GM19455 (cell line): ENCODE data around the gene STPG1.

Experiments
- ATAC-seq: cut with Tn5 transposase; IDR thresholded peaks from one replicate; pipeline ENCODE4 v1.9.1; 2021; ENCODE audit not compliant: unreplicated experiment

Gene STPG1

GRCh38 chr1:24344090-24344742 lies 69.4 kb downstream of the STPG1 start:
- no peak for ATAC-seq

GRCh38 chr1:24343412-24344089 lies 70.0 kb downstream of the STPG1 start:
- no peak for ATAC-seq

- ATAC-seq = no peak
These were observed 72.3 kb downstream of the STPG1 start for GRCh38 chr1:24341260-24341659.

DNA sequence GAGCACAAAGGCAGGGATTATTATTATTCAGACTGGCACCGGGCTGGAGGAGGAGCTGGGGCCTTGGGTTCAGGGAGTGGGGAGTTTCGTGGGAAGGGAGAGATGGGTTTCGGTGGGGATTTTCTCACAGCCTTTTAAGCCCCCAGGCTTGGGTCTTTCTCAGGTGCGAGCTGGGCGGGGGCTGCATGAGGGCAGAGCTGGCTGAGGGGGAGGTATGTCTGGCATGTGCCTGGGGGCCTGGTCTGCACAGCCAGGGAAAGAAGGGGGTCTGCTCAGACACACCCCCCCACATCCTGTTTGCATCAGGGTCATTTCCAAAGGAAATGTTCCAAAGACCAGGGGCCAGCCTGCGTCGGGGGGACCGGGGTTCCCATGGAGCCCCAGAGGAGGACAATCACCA lies 72.8 kb downstream of the STPG1 start:
- no peak for ATAC-seq

GRCh38 chr1:24339996-24340395 lies 73.6 kb downstream of the STPG1 start:
- no peak for ATAC-seq

GRCh38 chr1:24338447-24338846 lies 75.1 kb downstream of the STPG1 start:
- ATAC-seq = no peak

- no peak for ATAC-seq
These were observed 76.1 kb downstream of the STPG1 start for GRCh38 chr1:24337455-24337854.

GRCh38 chr1:24336075-24336474 lies 77.5 kb downstream of the STPG1 start:
- ATAC-seq = no peak

GRCh38 chr1:24331961-24332673 lies 81.5 kb downstream of the STPG1 start:
- no peak for ATAC-seq

DNA sequence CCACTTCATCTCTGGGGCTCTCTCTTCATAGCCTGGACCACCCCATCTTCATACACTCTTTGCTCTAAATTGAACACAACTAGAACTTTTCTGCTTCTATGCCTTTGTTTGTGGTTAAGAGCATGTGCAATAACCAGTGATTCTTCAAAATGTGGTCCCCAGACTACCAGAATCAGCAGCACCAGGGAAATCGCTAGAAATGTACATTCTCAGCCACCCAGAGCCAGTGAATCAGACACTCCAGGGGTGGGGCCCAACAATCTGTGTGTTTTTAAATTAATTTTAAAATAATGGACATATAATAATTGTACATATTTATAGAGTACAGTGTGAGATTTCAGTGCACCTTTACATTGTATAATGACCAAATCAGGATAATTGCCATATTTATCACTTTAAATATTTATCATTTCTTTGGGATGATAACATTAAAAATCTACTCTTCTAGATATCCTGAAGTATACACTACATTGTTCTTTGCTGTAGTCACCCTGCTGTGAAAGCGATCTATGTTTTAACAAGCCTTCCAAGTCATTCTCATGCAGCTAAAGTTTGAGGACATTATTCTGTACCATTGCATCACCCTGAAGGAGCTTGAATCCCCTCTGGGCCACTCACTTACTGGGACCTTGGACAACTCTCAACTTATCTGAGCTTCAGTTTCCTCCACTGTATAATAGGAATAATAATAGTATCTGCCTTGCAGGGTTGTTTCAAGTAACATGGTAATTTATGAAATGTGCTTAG lies 83.6 kb downstream of the STPG1 start:
- ATAC-seq = no peak

DNA sequence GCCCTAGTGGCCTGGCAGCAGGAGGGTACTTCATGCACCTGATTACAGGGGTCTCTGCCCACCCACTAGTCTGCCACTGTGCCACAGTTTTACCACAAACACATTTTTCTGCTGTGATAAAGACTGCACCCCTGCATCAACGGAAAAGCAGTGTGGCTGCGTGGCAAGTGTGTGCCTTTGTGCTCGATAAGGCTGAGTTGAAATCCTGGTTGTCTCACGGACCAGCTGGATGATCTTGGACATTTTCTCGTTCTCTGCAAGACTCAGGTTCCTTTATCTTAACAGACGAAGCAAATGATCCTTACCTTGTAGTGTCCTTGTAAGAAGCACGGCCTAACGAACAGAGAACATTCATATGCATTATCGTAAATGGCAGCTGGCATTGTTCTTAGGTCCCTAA lies 84.3 kb downstream of the STPG1 start:
- no peak for ATAC-seq

GRCh38 chr1:24327891-24328290 lies 85.7 kb downstream of the STPG1 start:
- ATAC-seq = no peak

- ATAC-seq = no peak
These were observed 86.1 kb downstream of the STPG1 start for GRCh38 chr1:24327486-24327885.

DNA sequence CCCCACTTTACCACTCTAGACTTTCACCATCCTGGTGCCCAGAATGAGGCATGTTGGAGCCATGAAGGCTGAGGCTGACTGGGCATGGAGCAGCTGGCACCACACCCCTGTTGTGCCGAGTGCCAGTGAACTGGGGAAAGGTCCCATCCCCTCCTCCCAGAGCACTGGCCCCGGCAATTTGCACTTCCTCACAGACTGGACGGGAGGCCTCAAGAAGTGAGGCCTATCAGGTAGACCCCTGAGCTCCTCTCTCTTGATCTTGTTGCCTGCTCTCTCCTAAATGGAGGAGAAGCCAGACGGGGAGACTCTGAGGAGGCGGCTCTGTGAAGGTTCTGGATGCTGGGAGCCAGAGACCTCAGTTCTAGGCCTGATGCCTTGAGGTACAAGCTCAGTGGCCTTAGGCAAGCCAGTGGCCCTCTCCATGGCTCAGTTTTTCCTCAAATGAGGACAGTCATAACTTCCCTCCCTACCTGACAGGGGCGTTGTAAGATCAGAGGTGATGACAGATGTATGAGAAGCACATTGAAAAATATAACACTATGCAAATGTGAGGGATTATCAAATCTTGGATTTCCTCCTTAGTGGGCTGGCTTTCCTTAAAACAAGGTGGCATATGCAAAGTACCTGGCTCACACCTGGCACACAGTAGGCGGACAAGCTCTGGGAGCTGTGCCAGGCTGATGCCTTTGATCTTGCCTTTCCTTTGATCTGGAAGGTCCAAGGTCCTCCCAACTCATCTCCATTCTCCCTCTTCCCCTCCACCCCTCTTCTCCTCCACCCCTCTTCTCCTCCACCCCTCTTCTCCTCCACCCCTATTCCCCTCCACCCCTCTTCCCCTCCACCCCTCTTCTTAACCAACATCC lies 87.8 kb downstream of the STPG1 start:
- ATAC-seq = no peak

- no peak for ATAC-seq
These were observed 88.7 kb downstream of the STPG1 start for GRCh38 chr1:24324903-24325302.

DNA sequence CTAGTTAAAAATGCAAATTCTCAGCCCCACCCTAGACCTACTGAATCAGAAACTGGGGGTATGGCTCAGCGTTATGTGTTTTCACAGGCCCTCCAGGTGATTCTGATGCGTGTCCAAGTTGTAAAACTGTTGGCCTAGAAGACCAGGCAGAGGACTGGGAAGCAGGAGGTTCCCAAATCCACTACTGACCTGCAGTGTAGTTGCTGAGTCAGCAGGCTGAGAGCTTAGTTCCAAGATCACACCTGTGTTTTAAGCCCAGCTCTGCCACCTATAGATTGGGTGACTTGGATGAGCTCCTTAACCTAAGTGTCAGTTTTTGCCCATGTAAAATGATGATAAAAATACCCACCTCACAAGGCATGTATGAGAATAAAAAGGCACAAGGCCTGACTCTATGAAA lies 90.3 kb downstream of the STPG1 start:
- ATAC-seq = no peak

DNA sequence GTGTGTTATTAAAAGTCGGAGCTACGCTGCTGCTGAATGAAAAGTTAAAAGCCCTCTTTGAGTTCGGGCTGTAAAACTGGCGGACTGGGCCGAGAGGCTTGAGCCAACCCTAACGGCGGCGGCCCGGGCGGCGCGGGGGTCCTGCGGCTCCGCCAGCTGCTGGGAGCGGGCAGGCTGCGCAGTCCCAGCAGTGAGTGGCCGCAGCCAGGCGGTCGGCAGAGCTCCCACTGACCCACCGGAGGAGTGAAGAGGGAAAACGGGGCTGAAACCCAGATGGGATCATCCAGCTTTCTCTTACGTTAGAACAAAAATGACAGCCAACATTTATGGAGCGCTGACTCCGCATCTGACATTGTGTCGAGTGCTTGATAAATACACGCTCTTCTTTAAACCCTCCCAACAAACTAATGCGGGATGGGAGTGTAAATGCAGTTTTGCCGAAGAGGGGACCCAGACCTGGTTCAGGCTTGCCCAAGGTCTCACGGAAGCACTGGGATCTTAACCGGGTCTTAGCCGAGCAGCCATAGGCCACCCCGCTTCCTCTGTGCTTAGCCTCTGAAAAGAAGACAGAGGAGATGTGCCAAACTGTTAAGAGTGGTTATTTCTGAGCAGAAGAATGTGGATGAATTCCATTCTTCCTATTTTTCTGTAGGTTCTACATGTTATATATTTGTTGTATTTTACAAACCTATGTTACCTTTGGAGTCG lies 91.0 kb downstream of the STPG1 start:
- no peak for ATAC-seq

DNA sequence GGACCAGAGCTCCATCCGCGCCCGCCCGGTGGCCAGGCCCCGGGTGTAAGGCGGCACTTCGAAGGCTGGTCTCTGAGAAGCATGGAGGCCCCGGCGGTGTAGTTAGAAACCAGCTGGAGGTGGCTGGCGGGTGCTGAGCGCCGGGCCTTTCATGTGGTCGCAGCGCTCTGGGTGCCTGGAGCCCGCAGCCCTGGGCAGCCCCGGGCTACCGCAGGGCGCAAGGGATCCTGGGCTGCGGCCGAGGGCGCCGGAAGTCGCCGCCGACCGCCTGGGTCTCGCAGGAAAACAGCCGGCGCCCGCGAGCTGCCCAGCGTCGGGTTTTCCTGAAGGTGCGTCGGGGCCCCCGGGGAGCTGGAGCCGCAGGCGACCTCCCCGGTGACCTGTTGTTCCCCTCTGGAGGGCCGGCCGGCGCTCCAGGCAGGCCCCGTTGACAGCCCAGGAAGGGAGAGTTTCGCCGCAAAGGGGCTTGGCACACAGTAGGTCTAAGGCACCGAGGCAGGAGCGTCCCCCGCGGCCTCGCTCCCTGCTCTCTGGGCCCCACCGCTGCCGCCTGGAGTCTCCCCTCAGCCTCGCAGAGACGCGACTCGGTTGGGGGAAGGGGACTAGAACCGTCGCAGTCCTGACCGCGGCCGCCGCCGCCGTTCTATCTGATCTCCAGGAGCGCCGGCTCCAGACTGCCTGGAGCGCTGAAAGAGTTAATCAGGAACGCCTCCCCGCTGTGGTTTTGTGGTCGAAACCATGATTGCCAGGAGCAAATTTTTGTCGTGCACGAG lies 91.7 kb downstream of the STPG1 start:
- ATAC-seq = no peak

- no peak for ATAC-seq
These were observed 92.5 kb downstream of the STPG1 start for GRCh38 chr1:24321126-24321525.
